IPS-18a (cell line): ENCODE measurements around the gene NME4.
A peak's percentile ranks its signal among the peaks of the same experiment; 100 is the strongest.
"Not testable (repeated sequence)": the region's sequence is repeated elsewhere in the genome, so short reads cannot be mapped to it uniquely, and the experiment has no call there.

ENCODE experiments used
- H3K27ac ChIP-seq: one replicate; pipeline ENCODE4 v1.5.1; 2013; ENCODE audit warnings: low read length
- H3K27me3 ChIP-seq: one replicate; pipeline ENCODE4 v1.6.1; 2013; ENCODE audit warnings: mild to moderate bottlenecking, low read length; ENCODE audit not compliant: control insufficient read depth, insufficient read depth
- H3K36me3 ChIP-seq: one replicate; pipeline ENCODE4 v1.6.1; 2013; ENCODE audit warnings: low read depth, low read length; ENCODE audit not compliant: control insufficient read depth
- H3K4me1 ChIP-seq: one replicate; pipeline ENCODE4 v1.6.1; 2013; ENCODE audit warnings: low read depth, low read length; ENCODE audit not compliant: control insufficient read depth
- H3K4me3 ChIP-seq: one replicate; pipeline ENCODE4 v1.5.1; 2013; ENCODE audit warnings: low read length
- H3K9ac ChIP-seq: one replicate; pipeline ENCODE4 v1.6.1; 2013; ENCODE audit warnings: mild to moderate bottlenecking, low read length, moderate library complexity
- H3K9me3 ChIP-seq: one replicate; pipeline ENCODE4 v1.6.1; 2013; ENCODE audit warnings: low read depth, low read length; ENCODE audit not compliant: control insufficient read depth

The NME4 gene

GRCh38 chr16:380762-381011 lies 16.3 kb upstream of the NME4 start:
- H3K27me3 ChIP-seq: no peaks in the 10 kb centered on the region
- H3K4me3 ChIP-seq: peak overlapping the region; percentile 80
- no peaks in the 10 kb centered on the region for H3K9me3 ChIP-seq
- peak overlapping the region; percentile 54 for H3K9ac ChIP-seq
- no peak overlapping the region for H3K27ac ChIP-seq
- H3K36me3 ChIP-seq: peaks cover 15% of the 10 kb centered on the region
- peaks cover 14% of the 10 kb centered on the region for H3K4me1 ChIP-seq

GRCh38 chr16:381012-381788 lies 15.8 kb upstream of the NME4 start:
- H3K4me1 ChIP-seq: peaks cover 14% of the 10 kb centered on the region
- no peak overlapping the region for H3K27ac ChIP-seq
- H3K4me3 ChIP-seq: peak overlapping the region; percentile 80
- H3K9me3 ChIP-seq: no peaks in the 10 kb centered on the region
- H3K27me3 ChIP-seq: no peaks in the 10 kb centered on the region
- peak overlapping the region; percentile 54 for H3K9ac ChIP-seq
- H3K36me3 ChIP-seq: peaks cover 10% of the 10 kb centered on the region

- peak within 1 kb of the TSS; percentile 54 for H3K9ac ChIP-seq
- peaks cover 1% of the 10 kb centered on the region for H3K36me3 ChIP-seq
- H3K9me3 ChIP-seq: no peaks in the 10 kb centered on the region
- H3K4me1 ChIP-seq: peaks cover 17% of the 10 kb centered on the region
- H3K4me3 ChIP-seq: peak within 1 kb of the TSS; percentile 80
- no peak within 1 kb of the TSS for H3K27ac ChIP-seq
- no peaks in the 10 kb centered on the region for H3K27me3 ChIP-seq
Observed at GRCh38 chr16:381789-382717, 14.9 kb upstream of the NME4 start, which contains the start of gene PGAP6. Gene PGAP6, minus strand, starts transcription at chr16:381978. Its CDS starts 157 bp downstream, at chr16:381821.

GRCh38 chr16:383326-384051 lies 13.5 kb upstream of the NME4 start:
- H3K4me3 ChIP-seq: peak overlapping the region; percentile 79
- H3K9me3 ChIP-seq: no peaks in the 10 kb centered on the region
- H3K9ac ChIP-seq: peak overlapping the region; percentile 12
- H3K27ac ChIP-seq: peak overlapping the region; percentile 46
- peaks cover 17% of the 10 kb centered on the region for H3K4me1 ChIP-seq
- H3K36me3 ChIP-seq: no peaks in the 10 kb centered on the region
- no peaks in the 10 kb centered on the region for H3K27me3 ChIP-seq

GRCh38 chr16:386641-387156 lies 10.3 kb upstream of the NME4 start:
- Histone ChIP-seq H3K9ac (no peak overlapping the region), H3K9me3 (no peaks in the 10 kb centered on the region), H3K4me3 (no peak overlapping the region), H3K27me3 (no peaks in the 10 kb centered on the region), H3K27ac (no peak overlapping the region), H3K36me3 (no peaks in the 10 kb centered on the region), H3K4me1 (peaks cover 17% of the 10 kb centered on the region)

- not testable (repeated sequence) for H3K27me3 ChIP-seq, H3K27ac ChIP-seq, H3K36me3 ChIP-seq, H3K9ac ChIP-seq, H3K9me3 ChIP-seq, H3K4me3 ChIP-seq
- H3K4me1 ChIP-seq: peaks cover 15% of the 10 kb centered on the region
Observed at GRCh38 chr16:387761-388666, 9.0 kb upstream of the NME4 start.

GRCh38 chr16:389352-389751 lies 7.6 kb upstream of the NME4 start:
- no peaks in the 10 kb centered on the region for H3K36me3 ChIP-seq
- no peak overlapping the region for H3K9ac ChIP-seq
- peaks cover 5% of the 10 kb centered on the region for H3K4me1 ChIP-seq
- H3K27me3 ChIP-seq: no peaks in the 10 kb centered on the region
- H3K4me3 ChIP-seq: no peak overlapping the region
- H3K9me3 ChIP-seq: no peaks in the 10 kb centered on the region
- H3K27ac ChIP-seq: no peak overlapping the region

GRCh38 chr16:391885-392335 lies 5.1 kb upstream of the NME4 start:
- Histone ChIP-seq H3K9me3 (no peaks in the 10 kb centered on the region), H3K4me1 (peaks cover 11% of the 10 kb centered on the region), H3K9ac (no peak overlapping the region)

GRCh38 chr16:392450-393030 lies 4.5 kb upstream of the NME4 start:
- no peak overlapping the region for H3K9ac ChIP-seq
- H3K27me3 ChIP-seq: no peaks in the 10 kb centered on the region
- H3K4me3 ChIP-seq: no peak overlapping the region
- H3K4me1 ChIP-seq: peaks cover 11% of the 10 kb centered on the region
- no peaks in the 10 kb centered on the region for H3K9me3 ChIP-seq
- no peaks in the 10 kb centered on the region for H3K36me3 ChIP-seq
- H3K27ac ChIP-seq: no peak overlapping the region

More at GRCh38 chr16:391885-392335, 5.1 kb upstream of the NME4 start:
- Histone ChIP-seq H3K4me3 (no peak overlapping the region), H3K27me3 (no peaks in the 10 kb centered on the region), H3K36me3 (no peaks in the 10 kb centered on the region), H3K27ac (no peak overlapping the region)

GRCh38 chr16:396199-396598 lies 800 bp upstream of the NME4 start:
- Histone ChIP-seq H3K36me3 (peaks cover 15% of the 10 kb centered on the region), H3K27me3 (no peaks in the 10 kb centered on the region), H3K9me3 (no peaks in the 10 kb centered on the region), H3K4me3 (peak overlapping the region; percentile 53), H3K4me1 (peaks cover 11% of the 10 kb centered on the region), H3K27ac (no peak overlapping the region), H3K9ac (peak overlapping the region; percentile 50)
